K562 (cell line): ENCODE data around the gene DHRS3. TPM values are rescaled to one million over a fixed set of nuclear protein-coding genes. Genes with fewer than 3 reads are reported as not detected.
A peak's percentile ranks its signal among the peaks of the same experiment; 100 is the strongest.

Experiments
- AFF1 ChIP-seq, 2 experiments: fragments of 450-650 bp; IDR thresholded peaks; 2 replicates each; pipeline ENCODE4 v1.6.1; 2018; ENCODE audit warnings: mild to moderate bottlenecking in 2 of 2, low read depth in 1 of 2; ENCODE audit not compliant: partially characterized antibody in 2 of 2
- E2F1 ChIP-seq: sonication (generic); formaldehyde crosslinking; IDR thresholded peaks from 2 replicates; pipeline ENCODE4 v1.8.1; 2023; ENCODE audit warnings: mild to moderate bottlenecking, missing genetic modification reagents, moderate library complexity
- FOXJ3 ChIP-seq: sonication (generic); formaldehyde crosslinking; IDR thresholded peaks from 2 replicates; pipeline ENCODE4 v1.4.0; 2020; ENCODE audit warnings: mild to moderate bottlenecking, missing genetic modification reagents
- JUND ChIP-seq, 2 experiments: IDR thresholded peaks; 2 replicates in 1 of 2; 3 replicates in 1 of 2; pipeline ENCODE4 v1.6.1; 2011; ENCODE audit warnings: borderline replicate concordance in 2 of 2, low read depth in 2 of 2, low read length in 2 of 2, improper control_type of control experiment in 1 of 2, missing biosample characterization in 1 of 2, missing genetic modification characterization in 1 of 2, missing genetic modification reagents in 1 of 2
- KDM5B ChIP-seq: fragments of 200-600 bp; sonication (generic); IDR thresholded peaks from 2 replicates; pipeline ENCODE4 v1.6.1; 2012; ENCODE audit warnings: low read depth, mild to moderate bottlenecking, moderate library complexity, low read length, control low read depth, inconsistent platforms; ENCODE audit not compliant: insufficient replicate concordance
- SIRT6 ChIP-seq: IDR thresholded peaks from one replicate; pipeline ENCODE4 v1.6.1; 2012; ENCODE audit warnings: low read depth, mild to moderate bottlenecking, control low read depth, inconsistent platforms, low read length, moderate library complexity
- SRSF1 ChIP-seq: fragments of 200-400 bp; formaldehyde crosslinking; IDR thresholded peaks from 2 replicates; pipeline ENCODE4 v1.6.1; 2017; ENCODE audit warnings: mild to moderate bottlenecking, low read depth, low read length, moderate library complexity
- U2AF1 ChIP-seq: fragments of 200-400 bp; formaldehyde crosslinking; optimal IDR thresholded peaks from 2 replicates; pipeline ENCODE3; 2017; ENCODE audit warnings: mild to moderate bottlenecking, low read depth, low read length, moderate library complexity
- VEZF1 ChIP-seq: fragments of 200-800 bp; sonication (Bioruptor generic); IDR thresholded peaks from 2 replicates; pipeline ENCODE4 v1.6.1; 2017; ENCODE audit warnings: missing genetic modification characterization, missing compliant biosample characterization
- ZBTB12 ChIP-seq: fragments of 250-450 bp; sonication (Bioruptor Pico); IDR thresholded peaks from 2 replicates; pipeline ENCODE4 v1.4.0; 2020
- ZNF695 ChIP-seq: fragments of 450-650 bp; formaldehyde crosslinking; IDR thresholded peaks from 2 replicates; pipeline ENCODE4 v1.4.0; 2020; ENCODE audit warnings: mild to moderate bottlenecking, moderate library complexity
- polyA plus RNA-seq, 8 experiments: library from polyadenylated mRNA; depleted of rRNA in 4 of 8; stranded (reverse) in 5 of 8; unstranded in 3 of 8; fragments of >200 nt; fragmentation: Nextera tagmentation in 2 of 8; fragmentation: Illumina TruSeq in 1 of 8; extraction: Ambion mirVana in 2 of 8; extraction: Trizol in 1 of 8; gene quantifications; 2 replicates each; pipeline versions ENCODE4 v1.2.1 to v1.2.3, GENCODE V29; 2011 to 2014; ENCODE audit warnings: inconsistent platforms in 1 of 8, missing spikeins in 1 of 8
- total RNA-seq, 7 experiments: library from RNA; depleted of rRNA in 6 of 7; stranded (reverse); fragments of >200 nt in 6 of 7; fragmentation: Illumina TruSeq in 2 of 7; extraction: Trizol in 2 of 7; gene quantifications; 2 replicates each; pipeline versions ENCODE4 v1.2.1 to v1.2.3, GENCODE V29; 2011 to 2021; ENCODE audit warnings: low replicate concordance in 1 of 7
- TF ChIP-seq, protein P1 (sequence below): fragments of 200-800 bp; sonication (Bioruptor generic); IDR thresholded peaks from 2 replicates; pipeline ENCODE4 v1.6.1; 2016; ENCODE audit warnings: missing genetic modification characterization, missing compliant biosample characterization

Gene DHRS3
- total and polyA plus RNA-seq, 9 of the 15 experiments (the other 6 are each of a cell fraction or from before 2014, with no cell fraction given): 21.0 to 116 (median 58.7) TPM

DNA sequence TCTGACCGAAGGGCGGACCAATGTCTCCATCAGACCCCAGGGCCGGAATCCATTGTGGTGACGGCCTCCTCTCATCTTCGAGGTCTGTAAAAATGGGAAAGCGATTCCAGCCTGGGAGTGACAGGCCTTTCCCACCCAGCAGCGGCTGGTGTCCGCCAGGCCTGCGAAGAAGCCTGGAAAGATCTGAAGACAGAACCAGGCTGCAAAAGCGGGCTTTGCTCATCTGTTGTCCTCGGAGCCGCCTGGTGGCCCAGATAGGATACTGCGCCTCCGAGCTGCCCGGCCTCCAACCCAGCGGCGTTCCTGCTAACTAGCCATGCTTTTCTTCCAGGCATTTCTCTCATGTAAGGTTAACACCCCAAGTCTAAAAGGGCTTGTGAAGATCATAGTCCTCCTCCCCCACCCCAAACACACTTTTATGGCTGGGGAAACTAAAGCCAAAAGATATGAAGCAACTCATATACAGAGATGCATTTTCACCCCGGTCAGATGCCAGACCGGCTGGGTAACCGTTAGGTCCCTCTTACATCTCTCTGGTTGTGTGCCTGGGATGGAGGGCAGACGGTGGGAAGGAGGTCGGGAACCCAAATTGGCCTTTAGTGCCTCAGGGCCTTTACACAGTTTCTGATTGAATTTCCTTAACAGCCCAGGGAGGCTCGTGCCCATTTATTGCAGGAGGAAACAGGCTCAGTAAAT is 1.9 kb upstream of the DHRS3 start (continued):
- TF ChIP-seq ZBTB12: no peak
- TF ChIP-seq U2AF1: no peak
- TF ChIP-seq VEZF1 (CRISPR knock-in tag): no peak
- no peak for TF ChIP-seq E2F1
- TF ChIP-seq ZNF695 (CRISPR knock-in tag): no peak
- no peak for TF ChIP-seq SRSF1
- no peak for TF ChIP-seq SIRT6
- TF ChIP-seq AFF1 (IDR thresholded peaks at IDR 0.05; ENCODE audit: low read depth in 1 of 2, partially characterized antibody in 2 of 2): peak in 1 of 2 experiments; percentile 24
- no peak for TF ChIP-seq FOXJ3
- TF ChIP-seq, protein P1, sequence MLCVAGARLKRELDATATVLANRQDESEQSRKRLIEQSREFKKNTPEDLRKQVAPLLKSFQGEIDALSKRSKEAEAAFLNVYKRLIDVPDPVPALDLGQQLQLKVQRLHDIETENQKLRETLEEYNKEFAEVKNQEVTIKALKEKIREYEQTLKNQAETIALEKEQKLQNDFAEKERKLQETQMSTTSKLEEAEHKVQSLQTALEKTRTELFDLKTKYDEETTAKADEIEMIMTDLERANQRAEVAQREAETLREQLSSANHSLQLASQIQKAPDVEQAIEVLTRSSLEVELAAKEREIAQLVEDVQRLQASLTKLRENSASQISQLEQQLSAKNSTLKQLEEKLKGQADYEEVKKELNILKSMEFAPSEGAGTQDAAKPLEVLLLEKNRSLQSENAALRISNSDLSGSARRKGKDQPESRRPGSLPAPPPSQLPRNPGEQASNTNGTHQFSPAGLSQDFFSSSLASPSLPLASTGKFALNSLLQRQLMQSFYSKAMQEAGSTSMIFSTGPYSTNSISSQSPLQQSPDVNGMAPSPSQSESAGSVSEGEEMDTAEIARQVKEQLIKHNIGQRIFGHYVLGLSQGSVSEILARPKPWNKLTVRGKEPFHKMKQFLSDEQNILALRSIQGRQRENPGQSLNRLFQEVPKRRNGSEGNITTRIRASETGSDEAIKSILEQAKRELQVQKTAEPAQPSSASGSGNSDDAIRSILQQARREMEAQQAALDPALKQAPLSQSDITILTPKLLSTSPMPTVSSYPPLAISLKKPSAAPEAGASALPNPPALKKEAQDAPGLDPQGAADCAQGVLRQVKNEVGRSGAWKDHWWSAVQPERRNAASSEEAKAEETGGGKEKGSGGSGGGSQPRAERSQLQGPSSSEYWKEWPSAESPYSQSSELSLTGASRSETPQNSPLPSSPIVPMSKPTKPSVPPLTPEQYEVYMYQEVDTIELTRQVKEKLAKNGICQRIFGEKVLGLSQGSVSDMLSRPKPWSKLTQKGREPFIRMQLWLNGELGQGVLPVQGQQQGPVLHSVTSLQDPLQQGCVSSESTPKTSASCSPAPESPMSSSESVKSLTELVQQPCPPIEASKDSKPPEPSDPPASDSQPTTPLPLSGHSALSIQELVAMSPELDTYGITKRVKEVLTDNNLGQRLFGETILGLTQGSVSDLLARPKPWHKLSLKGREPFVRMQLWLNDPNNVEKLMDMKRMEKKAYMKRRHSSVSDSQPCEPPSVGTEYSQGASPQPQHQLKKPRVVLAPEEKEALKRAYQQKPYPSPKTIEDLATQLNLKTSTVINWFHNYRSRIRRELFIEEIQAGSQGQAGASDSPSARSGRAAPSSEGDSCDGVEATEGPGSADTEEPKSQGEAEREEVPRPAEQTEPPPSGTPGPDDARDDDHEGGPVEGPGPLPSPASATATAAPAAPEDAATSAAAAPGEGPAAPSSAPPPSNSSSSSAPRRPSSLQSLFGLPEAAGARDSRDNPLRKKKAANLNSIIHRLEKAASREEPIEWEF (CRISPR knock-in tag): no peak
- peak; percentile 70 for TF ChIP-seq JUND (IDR thresholded peaks at IDR 0.05; ENCODE audit: borderline replicate concordance, low read depth, low read length)
- peak; percentile 36; the same call in 1 of the 3 replicates for TF ChIP-seq JUND (tag; IDR thresholded peaks at IDR 0.05; ENCODE audit: borderline replicate concordance, low read depth, low read length)
- no peak for TF ChIP-seq KDM5B
